IPS-15b (cell line): ENCODE measurements around the gene TMEM163.
"Not testable (repeated sequence)": the region's sequence is repeated elsewhere in the genome, so short reads cannot be mapped to it uniquely, and the experiment has no call there.

ENCODE experiments used
- H3K27me3 ChIP-seq: one replicate; pipeline ENCODE4 v1.6.1; 2013; ENCODE audit warnings: low read length; ENCODE audit not compliant: control insufficient read depth, insufficient read depth
- H3K36me3 ChIP-seq: one replicate; pipeline ENCODE4 v1.6.1; 2013; ENCODE audit warnings: low read length; ENCODE audit not compliant: control insufficient read depth, insufficient read depth
- H3K4me1 ChIP-seq: one replicate; pipeline ENCODE4 v1.6.1; 2013; ENCODE audit warnings: mild to moderate bottlenecking, low read length; ENCODE audit not compliant: control insufficient read depth, insufficient read depth
- H3K4me3 ChIP-seq: one replicate; pipeline ENCODE4 v1.5.1; 2013; ENCODE audit warnings: low read depth, low read length
- H3K9ac ChIP-seq: one replicate; pipeline ENCODE4 v1.6.1; 2013; ENCODE audit warnings: low read depth, mild to moderate bottlenecking, low read length
- H3K9me3 ChIP-seq: one replicate; pipeline ENCODE4 v1.6.1; 2013; ENCODE audit warnings: mild to moderate bottlenecking, low read length; ENCODE audit not compliant: control insufficient read depth, insufficient read depth

TMEM163 gene

GRCh38 chr2:134581877-134582546 lies 136.8 kb downstream of the TMEM163 start:
- Histone ChIP-seq H3K4me3 (no peak overlapping the region), H3K9ac (no peak overlapping the region), H3K36me3 (peaks cover 3% of the 10 kb centered on the region), H3K27me3 (no peaks in the 10 kb centered on the region), H3K9me3 (no peaks in the 10 kb centered on the region), H3K4me1 (peaks cover 3% of the 10 kb centered on the region)

- Histone ChIP-seq H3K4me3 (no peak overlapping the region), H3K36me3 (no peaks in the 10 kb centered on the region), H3K9me3 (no peaks in the 10 kb centered on the region), H3K4me1 (peaks cover 8% of the 10 kb centered on the region), H3K27me3 (no peaks in the 10 kb centered on the region), H3K9ac (no peak overlapping the region)
Observed at GRCh38 chr2:134578316-134578715, 140.5 kb downstream of the TMEM163 start.

- Histone ChIP-seq H3K9me3 (no peaks in the 10 kb centered on the region), H3K4me1 (peaks cover 8% of the 10 kb centered on the region), H3K4me3 (no peak overlapping the region), H3K27me3 (no peaks in the 10 kb centered on the region), H3K36me3 (no peaks in the 10 kb centered on the region), H3K9ac (no peak overlapping the region)
Observed at GRCh38 chr2:134576478-134576877, 142.3 kb downstream of the TMEM163 start.

- Histone ChIP-seq H3K4me1 (peaks cover 8% of the 10 kb centered on the region), H3K36me3 (no peaks in the 10 kb centered on the region), H3K9me3 (no peaks in the 10 kb centered on the region), H3K27me3 (no peaks in the 10 kb centered on the region), H3K9ac (no peak overlapping the region), H3K4me3 (no peak overlapping the region)
Observed at GRCh38 chr2:134575888-134576287, 142.9 kb downstream of the TMEM163 start.

GRCh38 chr2:134574611-134575330 lies 144.0 kb downstream of the TMEM163 start:
- peaks cover 8% of the 10 kb centered on the region for H3K4me1 ChIP-seq
- H3K9me3 ChIP-seq, result no peaks in the 10 kb centered on the region
- no peaks in the 10 kb centered on the region for H3K36me3 ChIP-seq
- H3K9ac ChIP-seq, result no peak overlapping the region
- no peak overlapping the region for H3K4me3 ChIP-seq
- no peaks in the 10 kb centered on the region for H3K27me3 ChIP-seq

- Histone ChIP-seq H3K27me3 (no peaks in the 10 kb centered on the region), H3K9me3 (no peaks in the 10 kb centered on the region), H3K9ac (no peak overlapping the region), H3K36me3 (no peaks in the 10 kb centered on the region), H3K4me1 (peaks cover 8% of the 10 kb centered on the region), H3K4me3 (no peak overlapping the region)
Observed at GRCh38 chr2:134573724-134574123, 145.1 kb downstream of the TMEM163 start.

- Histone ChIP-seq H3K4me3 (no peak overlapping the region), H3K27me3 (no peaks in the 10 kb centered on the region)
Observed at GRCh38 chr2:134573085-134573370, 145.8 kb downstream of the TMEM163 start.

GRCh38 chr2:134572314-134573084 lies 146.3 kb downstream of the TMEM163 start:
- Histone ChIP-seq H3K9me3 (no peaks in the 10 kb centered on the region), H3K4me1 (peaks cover 8% of the 10 kb centered on the region)

More at GRCh38 chr2:134573085-134573370, 145.8 kb downstream of the TMEM163 start:
- H3K9ac ChIP-seq, result no peak overlapping the region
- H3K4me1 ChIP-seq, result peaks cover 8% of the 10 kb centered on the region
- no peaks in the 10 kb centered on the region for H3K36me3 ChIP-seq
- H3K9me3 ChIP-seq, result no peaks in the 10 kb centered on the region

GRCh38 chr2:134570676-134571075 lies 148.1 kb downstream of the TMEM163 start:
- Histone ChIP-seq H3K4me3 (no peak overlapping the region), H3K4me1 (no peaks in the 10 kb centered on the region), H3K9me3 (no peaks in the 10 kb centered on the region), H3K36me3 (no peaks in the 10 kb centered on the region), H3K27me3 (no peaks in the 10 kb centered on the region), H3K9ac (no peak overlapping the region)

More at GRCh38 chr2:134572314-134573084, 146.3 kb downstream of the TMEM163 start:
- H3K27me3 ChIP-seq, result no peaks in the 10 kb centered on the region
- no peak overlapping the region for H3K4me3 ChIP-seq
- no peaks in the 10 kb centered on the region for H3K36me3 ChIP-seq
- H3K9ac ChIP-seq, result no peak overlapping the region

- H3K27me3 ChIP-seq, result no peaks in the 10 kb centered on the region
- H3K9ac ChIP-seq, result no peak overlapping the region
- H3K9me3 ChIP-seq, result no peaks in the 10 kb centered on the region
- H3K4me1 ChIP-seq, result no peaks in the 10 kb centered on the region
- H3K4me3 ChIP-seq, result no peak overlapping the region
- no peaks in the 10 kb centered on the region for H3K36me3 ChIP-seq
Observed at GRCh38 chr2:134568413-134568812, 150.4 kb downstream of the TMEM163 start.

- Histone ChIP-seq H3K27me3 (no peaks in the 10 kb centered on the region), H3K9ac (no peak overlapping the region), H3K9me3 (no peaks in the 10 kb centered on the region), H3K4me1 (no peaks in the 10 kb centered on the region), H3K4me3 (no peak overlapping the region), H3K36me3 (no peaks in the 10 kb centered on the region)
Observed at GRCh38 chr2:134567666-134568065, 151.1 kb downstream of the TMEM163 start.

GRCh38 chr2:134564955-134565354 lies 153.8 kb downstream of the TMEM163 start:
- not testable (repeated sequence) for H3K36me3 ChIP-seq, H3K27me3 ChIP-seq, H3K9me3 ChIP-seq

More at GRCh38 chr2:134564955-134565354, 153.8 kb downstream of the TMEM163 start:
- H3K4me1 ChIP-seq, H3K9ac ChIP-seq, H3K4me3 ChIP-seq: not testable (repeated sequence)
